GM11168 (cell line): ENCODE measurements around the gene SMIM43.

Experiments used
- in situ Hi-C: fragments of 300-500 bp; cut with MboI; formaldehyde crosslinking; loops from one replicate; pipeline ENCODE4 v1.12.0; 2022; ENCODE audit warnings: low sequenced_read_pairs; ENCODE audit not compliant: unreplicated experiment

The SMIM43 gene

DNA sequence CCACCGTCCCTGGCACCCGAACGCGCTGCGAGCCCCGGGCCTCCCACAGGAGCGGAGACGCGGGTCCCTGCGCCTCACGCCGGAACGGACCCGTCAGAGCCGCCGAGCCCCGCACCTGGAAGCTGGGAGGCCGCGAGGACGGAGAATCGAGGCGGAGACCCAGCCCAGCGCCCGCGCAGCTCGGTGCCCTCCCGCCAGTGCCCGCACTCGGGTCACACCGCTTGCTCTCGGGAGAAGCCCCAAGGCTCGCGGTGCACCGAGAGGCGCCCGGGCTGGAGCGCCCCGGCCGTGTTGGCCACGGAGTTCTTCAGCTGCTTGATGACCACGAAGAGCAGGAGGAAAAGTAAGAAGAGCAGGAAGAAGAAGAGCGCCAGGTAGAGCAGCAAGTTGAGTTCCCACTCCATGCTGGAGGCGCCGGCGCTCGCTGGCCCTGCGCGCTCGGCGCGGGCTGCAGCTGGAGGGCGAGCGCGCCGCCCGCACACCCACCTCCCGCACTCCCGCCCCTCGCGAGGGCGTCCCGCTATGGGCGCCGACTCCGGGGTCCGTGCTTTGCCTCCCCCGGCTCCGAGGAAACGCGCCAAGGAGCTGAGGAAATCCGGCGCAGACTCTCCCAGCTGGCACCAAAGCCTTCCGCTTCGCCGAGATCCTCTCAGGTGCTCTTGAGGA is at the start of gene SMIM43:
TSS of gene SMIM43 (minus strand) at position 463 of the 666 bp plus-strand sequence. CDS start at position 404, 59 bp downstream.
- in situ Hi-C loops = no loop called here

DNA sequence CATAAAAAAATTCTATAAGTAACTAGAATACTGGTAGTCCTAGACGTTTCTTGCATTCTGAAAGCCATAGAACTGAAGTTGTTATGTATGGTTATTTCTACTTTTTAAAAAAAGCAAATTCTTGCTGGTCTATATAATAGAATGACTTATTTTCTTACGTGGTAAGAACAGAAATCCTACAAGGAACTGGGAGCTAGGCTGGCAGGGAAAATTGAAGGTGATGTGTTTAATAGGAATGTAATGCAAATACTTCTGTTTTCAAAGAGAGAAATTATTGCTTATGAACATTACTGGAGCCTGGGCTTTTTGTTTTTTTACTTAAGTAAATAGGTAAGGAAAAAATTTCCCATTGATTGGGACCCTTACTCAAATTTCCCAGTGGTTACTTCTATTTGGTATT is 49.8 kb upstream of the SMIM43 start:
- in situ Hi-C loops = no loop called here

GRCh38 chr4:121811122-121811521 is 46.2 kb upstream of the SMIM43 start:
- in situ Hi-C loops = no loop called here

- in situ Hi-C loops = no loop called here
Observed at GRCh38 chr4:121806411-121806810, 41.4 kb upstream of the SMIM43 start.

- in situ Hi-C loops = no loop called here
Observed at GRCh38 chr4:121801715-121802075, 36.7 kb upstream of the SMIM43 start.

DNA sequence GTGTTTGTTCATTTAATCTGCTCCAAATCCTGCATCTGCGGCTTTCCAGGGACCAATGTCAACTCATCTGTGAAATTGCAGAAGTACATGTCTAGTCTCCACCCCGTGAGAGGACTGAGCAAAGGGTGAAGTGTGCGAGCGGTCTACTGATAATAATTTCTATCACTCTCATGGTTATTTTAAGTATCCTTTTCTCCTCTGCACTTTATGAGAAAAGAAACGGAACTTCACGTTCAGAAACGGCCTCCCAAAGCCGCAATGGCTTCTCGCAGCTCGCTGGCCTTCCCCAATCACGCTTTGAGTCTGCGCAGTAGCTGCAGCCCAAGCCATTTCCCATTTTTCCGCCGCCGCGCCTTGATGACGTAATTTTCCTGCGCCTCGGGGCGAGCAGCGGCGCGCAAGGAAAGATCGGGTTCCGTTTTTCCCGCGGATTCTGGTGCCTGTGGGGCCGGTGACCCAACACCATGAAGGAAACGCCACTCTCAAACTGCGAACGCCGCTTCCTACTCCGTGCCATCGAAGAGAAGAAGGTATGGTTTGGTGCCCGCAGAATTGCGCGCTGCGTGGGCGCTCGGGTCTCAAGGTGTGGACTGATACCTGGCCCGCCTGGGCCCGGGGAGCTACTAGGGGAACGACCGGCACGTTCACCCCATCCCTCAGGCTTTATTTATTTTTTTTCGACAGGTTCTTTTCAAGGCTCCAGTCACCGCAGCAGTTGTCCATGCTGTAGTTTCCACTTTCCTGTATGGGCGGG is 36.2 kb upstream of the SMIM43 start, which contains the start of gene EXOSC9:
TSS of gene EXOSC9 (plus strand) at position 363 of the 754 bp plus-strand sequence. CDS start at position 465, 102 bp downstream.
- in situ Hi-C loops = no loop called here

GRCh38 chr4:121800638-121800960 is 35.6 kb upstream of the SMIM43 start:
- in situ Hi-C loops = no loop called here

DNA sequence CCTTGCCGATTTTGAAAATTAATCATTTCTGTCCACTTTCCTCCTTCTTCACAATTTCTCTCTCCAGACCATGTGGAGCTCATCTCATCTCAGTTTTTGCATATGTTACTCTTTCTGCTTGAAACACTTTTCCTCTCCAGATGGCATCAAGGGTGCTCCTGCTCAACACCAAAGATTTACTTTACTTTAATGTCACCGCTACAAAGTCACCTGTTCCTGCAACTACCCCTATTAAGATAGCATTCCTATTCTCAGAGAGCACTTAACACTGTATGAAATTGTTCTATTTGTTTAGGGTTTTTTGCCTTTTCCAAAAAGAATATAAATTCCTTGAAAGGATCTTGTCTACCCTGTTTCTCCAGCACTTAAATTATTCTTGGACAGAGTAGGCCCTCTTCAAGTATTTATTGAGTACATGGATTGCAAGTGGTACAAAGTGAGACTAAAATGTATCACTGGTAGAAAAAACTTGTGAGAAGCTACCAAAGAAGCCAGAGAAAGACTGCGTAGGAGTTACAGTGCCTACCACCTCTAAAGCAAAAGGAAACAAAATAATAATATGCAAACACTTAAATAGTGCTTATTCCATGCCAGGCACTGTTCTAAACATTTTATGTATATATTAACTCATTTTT is 35.0 kb upstream of the SMIM43 start:
- in situ Hi-C loops = no loop called here

DNA sequence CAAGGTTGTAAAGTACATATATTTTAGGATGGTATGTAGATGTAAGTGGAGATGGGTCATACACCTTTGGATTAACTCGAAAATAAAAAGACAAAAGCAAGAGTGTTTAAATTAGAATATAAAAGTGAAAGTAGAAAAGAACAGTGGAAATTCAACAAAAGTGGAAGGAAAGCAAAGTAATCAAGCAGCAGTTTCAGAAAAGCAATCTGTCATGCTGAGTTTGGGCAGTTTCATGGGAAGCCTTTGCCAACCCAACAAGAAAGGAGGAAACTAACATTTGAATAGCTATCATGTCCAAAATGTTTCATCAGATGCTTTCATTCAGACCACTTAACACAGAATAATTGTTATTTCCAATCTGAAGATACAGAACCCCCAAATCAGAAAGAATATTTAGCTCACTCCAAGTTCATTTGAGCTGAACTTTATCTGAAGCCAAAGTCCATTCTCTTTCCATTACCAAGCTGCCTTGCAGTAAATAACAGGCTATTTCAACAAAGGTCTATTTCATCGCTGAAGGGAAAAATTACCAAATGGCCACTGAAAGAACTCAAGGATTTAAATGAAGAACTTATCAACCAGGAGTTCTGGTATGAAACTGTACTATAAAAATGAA is 34.4 kb upstream of the SMIM43 start:
- in situ Hi-C loops = no loop called here

DNA sequence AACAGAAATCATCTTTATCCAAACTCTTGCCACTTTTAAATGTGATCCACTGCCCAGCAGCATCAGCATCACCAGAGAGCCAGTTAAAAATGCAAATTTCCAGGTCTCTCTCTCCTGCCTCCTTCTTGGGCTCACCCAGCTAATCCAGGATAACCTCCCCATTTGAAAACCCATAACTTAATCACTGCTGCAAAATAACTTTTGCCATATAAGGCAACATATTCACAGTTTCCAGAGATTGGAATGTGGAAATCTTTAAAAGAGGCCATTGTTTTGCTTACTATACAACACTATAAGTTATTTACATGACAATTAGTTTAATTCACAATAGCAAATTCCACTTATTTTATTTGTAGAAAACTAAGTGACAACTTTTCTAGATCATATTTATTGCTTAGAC is 31.3 kb upstream of the SMIM43 start:
- in situ Hi-C loops = no loop called here

DNA sequence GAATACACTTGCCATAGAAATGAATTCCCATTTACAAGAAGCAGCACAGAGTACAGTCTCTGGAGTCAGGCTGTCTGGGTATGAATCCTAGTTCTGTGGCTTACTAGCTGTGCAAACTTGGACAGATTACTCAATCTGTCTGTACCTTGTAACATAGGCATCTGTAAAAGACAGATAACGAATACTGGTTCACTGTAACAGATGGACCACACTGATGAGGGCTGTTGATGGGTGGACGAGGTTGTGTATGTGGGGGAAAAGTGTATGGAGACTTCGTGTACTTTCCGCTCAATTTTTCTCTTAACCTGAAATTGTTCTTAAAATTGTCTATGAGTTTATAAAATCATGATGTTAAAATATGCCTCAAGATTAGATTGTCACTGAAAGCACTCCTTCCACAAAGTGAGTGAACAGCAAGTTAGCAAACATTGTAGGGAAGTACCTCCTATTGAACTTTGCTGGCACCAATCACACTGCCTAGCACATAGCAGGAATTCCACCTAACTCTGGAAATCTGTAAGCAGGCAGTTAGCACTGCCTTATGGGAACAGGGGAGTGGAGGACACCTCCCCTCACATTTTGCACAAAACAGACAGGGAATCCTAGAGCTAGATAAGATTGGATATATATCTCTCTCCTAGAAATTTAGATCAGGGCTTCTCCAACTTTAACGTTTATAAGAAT is 29.7 kb upstream of the SMIM43 start:
- in situ Hi-C loops = no loop called here

GRCh38 chr4:121792966-121793365 is 28.0 kb upstream of the SMIM43 start:
- in situ Hi-C loops = no loop called here

DNA sequence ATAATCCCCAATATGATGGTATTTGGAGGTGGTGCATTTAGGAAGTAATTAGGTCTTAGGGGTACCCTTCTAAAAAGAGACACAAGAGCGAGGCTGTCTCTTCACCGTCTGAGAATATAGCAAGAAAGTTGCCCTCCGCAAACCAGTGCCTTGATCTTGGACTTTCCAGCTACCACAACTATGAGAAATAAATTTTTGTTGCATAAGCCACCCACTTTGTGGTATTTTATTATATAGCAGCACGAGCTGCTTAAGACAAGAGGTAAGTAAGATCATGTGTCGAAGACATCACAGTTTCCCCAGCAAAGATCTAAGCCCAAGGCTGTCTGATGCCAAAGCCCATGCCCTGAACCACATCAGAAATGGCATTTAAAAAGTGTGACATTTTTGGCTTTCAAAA is 26.5 kb upstream of the SMIM43 start:
- in situ Hi-C loops = no loop called here

- in situ Hi-C loops = no loop called here
Observed at GRCh38 chr4:121790976-121791375, 26.0 kb upstream of the SMIM43 start.

- in situ Hi-C loops = no loop called here
Observed at GRCh38 chr4:121789960-121790829, 25.2 kb upstream of the SMIM43 start.

- in situ Hi-C loops = no loop called here
Observed at GRCh38 chr4:121789455-121789854, 24.5 kb upstream of the SMIM43 start.

GRCh38 chr4:121788896-121789295 is 23.9 kb upstream of the SMIM43 start:
- in situ Hi-C loops = no loop called here

DNA sequence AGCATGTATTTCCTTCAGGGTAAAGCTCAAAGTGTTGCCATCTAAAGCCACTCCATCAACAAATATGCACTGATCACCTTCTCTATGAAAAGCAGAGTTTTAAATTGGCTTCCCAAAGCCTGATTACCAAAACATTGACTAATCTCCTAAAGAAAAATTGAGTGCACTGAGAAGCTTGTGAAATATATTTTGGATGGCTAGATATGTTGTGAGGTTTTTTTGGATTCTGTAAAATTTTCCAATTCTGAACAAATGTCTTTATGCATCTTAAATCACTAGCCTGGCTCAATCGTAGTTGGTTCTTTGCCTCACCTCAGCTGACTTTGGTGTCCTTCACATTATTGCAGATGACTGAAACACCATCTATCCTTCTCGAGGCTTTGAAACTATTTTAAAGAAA is 21.3 kb upstream of the SMIM43 start:
- in situ Hi-C loops = no loop called here

DNA sequence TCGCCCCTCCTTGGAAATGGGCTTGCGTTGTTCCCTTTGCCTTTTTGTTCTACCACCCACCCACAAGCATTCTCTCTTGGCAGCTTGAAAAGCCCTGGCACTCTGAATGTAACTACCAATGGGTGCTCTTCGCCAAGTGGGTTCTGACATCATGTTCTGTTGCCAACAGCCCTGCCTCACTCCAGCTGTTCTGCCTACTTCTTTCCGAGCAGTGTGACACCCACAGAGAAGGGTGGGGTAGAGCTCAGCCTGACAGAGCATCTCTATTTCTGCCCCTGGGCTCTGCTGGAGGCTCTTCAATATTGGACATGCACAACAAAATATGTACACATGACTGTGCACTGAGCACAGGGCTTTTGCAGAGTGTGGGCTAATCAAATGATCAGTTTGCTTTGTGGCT is 20.5 kb upstream of the SMIM43 start:
- in situ Hi-C loops = no loop called here

- in situ Hi-C loops = no loop called here
Observed at GRCh38 chr4:121784975-121785374, 20.0 kb upstream of the SMIM43 start.
